Measurements from ENCODE around the gene PGM1.

PGM1 gene

GRCh38 chr1:63705078-63705477 lies 111.9 kb downstream of the PGM1 start:
- no peak for DNase-seq

- DNase-seq, result no peak
Observed at GRCh38 chr1:63709267-63709828, 116.1 kb downstream of the PGM1 start.

All from T-helper 2 cell (primary cell).